Skeletal muscle tissue (tissue), 4 donors: ENCODE measurements around the gene PRKCH. TPM values are rescaled to one million over a fixed set of nuclear protein-coding genes. Genes with fewer than 3 reads are reported as not detected.
"Not testable (repeated sequence)": the region's sequence is repeated elsewhere in the genome, so short reads cannot be mapped to it uniquely, and the experiment has no call there.

Experiments
- H3K27ac ChIP-seq: one replicate; pipeline ENCODE4 v1.7.0; 2013; ENCODE audit warnings: mild to moderate bottlenecking, low read depth, low read length, inconsistent platforms
- H3K27me3 ChIP-seq, 3 donors: one replicate each; pipeline ENCODE4 v1.7.0; 2013; ENCODE audit warnings: low read length in 3 of 3; ENCODE audit not compliant: control insufficient read depth in 3 of 3, insufficient read depth in 3 of 3
- H3K36me3 ChIP-seq, 3 donors: one replicate each; pipeline ENCODE4 v1.7.0; 2013; ENCODE audit warnings: low read length in 3 of 3; ENCODE audit not compliant: control insufficient read depth in 3 of 3, insufficient read depth in 3 of 3
- H3K4me1 ChIP-seq, 3 donors: one replicate each; pipeline ENCODE4 v1.7.0; 2013; ENCODE audit warnings: low read length in 3 of 3, mild to moderate bottlenecking in 3 of 3; ENCODE audit not compliant: control insufficient read depth in 3 of 3, insufficient read depth in 3 of 3
- H3K4me3 ChIP-seq, 3 donors: one replicate each; pipeline ENCODE4 v1.7.0; 2013; ENCODE audit warnings: low read length in 3 of 3
- H3K9ac ChIP-seq, 3 donors: one replicate each; pipeline ENCODE4 v1.7.0; 2013; ENCODE audit warnings: low read length in 3 of 3, mild to moderate bottlenecking in 3 of 3, moderate library complexity in 2 of 3, low read depth in 1 of 3
- H3K9me3 ChIP-seq, 3 donors: one replicate each; pipeline ENCODE4 v1.7.0; 2013; ENCODE audit warnings: low read length in 3 of 3; ENCODE audit not compliant: control insufficient read depth in 3 of 3
- total RNA-seq: library from RNA; depleted of rRNA; stranded (reverse); fragments of >200 nt; gene quantifications from one replicate; pipeline ENCODE4 v1.2.3, GENCODE V29; 2014
- donor health status: Osteomylitis.

The PRKCH gene
- total RNA-seq, 1 donor from 2014 or later, result 32.4 TPM

DNA sequence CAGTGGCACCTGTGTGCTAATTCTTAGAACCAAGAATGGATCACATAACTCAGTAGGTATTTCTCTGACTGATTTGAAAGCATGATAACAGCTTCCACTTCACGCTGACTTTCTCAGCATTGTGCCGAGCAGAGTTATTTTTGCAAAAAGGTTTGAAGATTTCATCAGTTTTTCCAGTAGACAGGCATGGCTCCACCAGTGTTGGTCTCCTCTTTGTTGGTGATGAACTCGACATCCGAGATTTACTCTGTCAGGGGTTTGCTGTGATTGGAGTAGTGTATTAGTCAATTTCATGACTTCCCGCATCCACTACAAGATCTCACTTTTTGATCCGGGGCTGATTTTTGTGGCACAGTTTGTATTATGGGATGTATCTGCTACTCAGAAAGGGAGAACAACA, 85.3 kb downstream of the PRKCH start:
- no peaks in the 10 kb centered on the region for H3K36me3 ChIP-seq
- no peak overlapping the region for H3K9ac ChIP-seq
- peaks cover 0 to 4% (median 0%) of the 10 kb centered on the region in 3 donors for H3K4me1 ChIP-seq
- H3K27ac ChIP-seq, result no peak overlapping the region
- no peaks in the 10 kb centered on the region for H3K27me3 ChIP-seq
- H3K9me3 ChIP-seq, result no peaks in the 10 kb centered on the region
- H3K4me3 ChIP-seq, result no peak overlapping the region

GRCh38 chr14:61408498-61408897, 87.1 kb downstream of the PRKCH start:
- H3K27me3 ChIP-seq, result no peaks in the 10 kb centered on the region
- H3K4me3 ChIP-seq, result no peak overlapping the region
- no peak overlapping the region for H3K9ac ChIP-seq
- H3K36me3 ChIP-seq, result no peaks in the 10 kb centered on the region
- peaks cover 0 to 4% (median 2%) of the 10 kb centered on the region in 3 donors for H3K4me1 ChIP-seq
- H3K9me3 ChIP-seq, result no peaks in the 10 kb centered on the region
- no peak overlapping the region for H3K27ac ChIP-seq

DNA sequence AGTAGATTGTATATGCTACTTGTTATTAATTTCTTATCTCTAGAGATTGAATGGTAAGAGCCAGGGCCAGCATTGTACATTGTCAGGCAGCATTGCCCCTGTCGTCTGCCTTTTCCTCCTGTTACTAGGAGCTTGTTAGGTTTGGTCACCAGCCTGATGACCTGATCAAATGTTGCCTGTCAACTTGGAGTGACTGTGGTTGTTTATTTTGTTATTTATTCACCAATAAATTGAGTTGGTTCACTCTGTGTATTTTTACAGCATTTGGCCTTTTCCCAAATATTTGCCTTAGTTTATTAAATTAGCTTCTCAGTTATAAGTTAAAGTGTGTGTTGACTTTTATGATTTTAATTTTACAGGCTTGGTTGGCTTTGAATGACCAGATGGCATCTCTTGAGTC, 88.4 kb downstream of the PRKCH start:
- Histone ChIP-seq H3K4me3 (no peak overlapping the region), H3K4me1 (peaks cover 0 to 2% (median under 1%) of the 10 kb centered on the region in 3 donors), H3K9ac (no peak overlapping the region), H3K9me3 (no peaks in the 10 kb centered on the region), H3K27ac (no peak overlapping the region), H3K36me3 (no peaks in the 10 kb centered on the region), H3K27me3 (no peaks in the 10 kb centered on the region)

GRCh38 chr14:61415934-61416333, 94.6 kb downstream of the PRKCH start:
- not testable (repeated sequence) for H3K36me3 ChIP-seq, H3K9ac ChIP-seq, H3K27me3 ChIP-seq, H3K27ac ChIP-seq, H3K9me3 ChIP-seq, H3K4me3 ChIP-seq
- peaks cover 7 to 13% (median 11%) of the 10 kb centered on the region in 3 donors for H3K4me1 ChIP-seq

DNA sequence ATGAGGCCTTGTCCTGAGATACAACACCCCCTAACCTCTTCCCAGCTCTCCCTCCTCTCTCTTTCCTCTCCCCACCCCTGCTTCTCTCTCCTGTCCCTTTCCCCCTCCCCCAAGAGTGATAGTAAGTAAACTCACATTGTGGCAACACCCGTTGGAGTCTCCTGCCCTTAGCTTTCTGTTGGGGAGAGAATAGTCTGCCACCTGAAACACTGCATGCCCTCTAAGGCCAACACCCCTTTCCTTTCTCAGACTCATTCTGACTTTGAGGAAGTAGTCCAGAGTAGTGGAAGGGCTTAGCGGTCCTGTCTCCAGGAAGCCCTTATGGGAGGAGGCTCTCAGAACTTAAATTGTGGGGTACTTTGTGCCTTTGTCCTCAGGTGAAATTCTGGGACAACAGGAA, 95.2 kb downstream of the PRKCH start:
- Histone ChIP-seq H3K27me3 (no peaks in the 10 kb centered on the region), H3K9ac (no peak overlapping the region), H3K9me3 (no peaks in the 10 kb centered on the region), H3K36me3 (no peaks in the 10 kb centered on the region), H3K4me1 (peaks cover 7 to 13% (median 11%) of the 10 kb centered on the region in 3 donors), H3K4me3 (no peak overlapping the region), H3K27ac (no peak overlapping the region)

GRCh38 chr14:61417141-61417540, 95.8 kb downstream of the PRKCH start:
- H3K9ac ChIP-seq, result no peak overlapping the region
- H3K27me3 ChIP-seq, result no peaks in the 10 kb centered on the region
- H3K4me1 ChIP-seq, result peaks cover 7 to 13% (median 11%) of the 10 kb centered on the region in 3 donors
- H3K36me3 ChIP-seq, result no peaks in the 10 kb centered on the region
- H3K4me3 ChIP-seq, result no peak overlapping the region
- no peaks in the 10 kb centered on the region for H3K9me3 ChIP-seq
- no peak overlapping the region for H3K27ac ChIP-seq

DNA sequence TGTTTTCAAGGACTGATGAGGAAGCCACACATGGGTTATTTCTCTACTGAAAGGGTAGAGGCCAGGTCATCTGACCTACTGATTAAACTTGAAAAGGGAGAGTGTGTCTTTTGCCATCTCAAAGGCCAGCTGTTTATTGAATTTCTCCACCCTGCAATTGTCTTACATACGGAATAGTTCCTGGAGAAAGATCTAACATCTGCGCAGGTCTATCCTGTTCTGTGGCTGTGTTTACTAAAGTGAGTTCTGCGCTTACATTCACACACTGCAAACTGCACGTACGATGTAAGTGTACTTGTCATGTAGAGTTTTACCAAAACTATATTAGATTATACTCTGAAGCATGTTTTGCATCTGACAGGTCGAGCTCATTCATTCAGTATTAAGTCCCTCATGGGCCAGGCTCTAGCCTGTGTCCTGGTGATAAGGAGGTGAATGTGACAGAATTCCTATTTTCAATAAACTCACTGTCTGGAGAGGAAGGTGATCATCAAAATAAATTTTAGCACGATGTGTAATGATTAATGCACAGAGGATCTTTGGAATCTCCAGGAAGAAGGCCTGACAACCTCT, 96.6 kb downstream of the PRKCH start:
- Histone ChIP-seq H3K27ac (peak overlapping the region; percentile 15), H3K27me3 (no peaks in the 10 kb centered on the region), H3K9me3 (no peaks in the 10 kb centered on the region), H3K4me3 (no peak overlapping the region), H3K9ac (no peak overlapping the region), H3K36me3 (no peaks in the 10 kb centered on the region), H3K4me1 (peaks cover 7 to 13% (median 10%) of the 10 kb centered on the region in 3 donors)

- no peaks in the 10 kb centered on the region for H3K36me3 ChIP-seq
- H3K4me3 ChIP-seq, result no peak overlapping the region
- no peak overlapping the region for H3K9ac ChIP-seq
- no peaks in the 10 kb centered on the region for H3K9me3 ChIP-seq
- H3K27me3 ChIP-seq, result no peaks in the 10 kb centered on the region
- peaks cover 7 to 13% (median 9%) of the 10 kb centered on the region in 3 donors for H3K4me1 ChIP-seq
- H3K27ac ChIP-seq, result no peak overlapping the region
These were observed 97.4 kb downstream of the PRKCH start for GRCh38 chr14:61418746-61419145.

DNA sequence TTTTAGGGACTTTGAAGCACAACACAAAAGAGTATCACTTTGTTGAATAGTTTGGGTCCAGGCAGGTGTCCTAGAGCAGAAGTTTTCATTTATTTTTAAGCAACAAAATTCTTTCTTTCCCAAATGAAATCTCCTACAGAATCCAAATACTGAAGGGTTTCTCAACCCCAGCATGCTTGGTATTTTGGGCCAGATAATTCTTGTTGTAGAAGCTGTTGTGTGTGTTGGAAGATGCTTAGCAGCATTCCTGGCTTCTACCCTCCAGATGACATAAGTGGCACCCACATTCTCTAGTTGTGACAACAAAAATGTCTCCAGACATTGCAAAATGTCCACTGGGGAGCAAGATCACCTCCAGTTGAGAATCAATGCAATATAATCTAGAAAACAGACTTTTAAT, 97.8 kb downstream of the PRKCH start:
- Histone ChIP-seq H3K9ac (no peak overlapping the region), H3K27ac (no peak overlapping the region), H3K36me3 (no peaks in the 10 kb centered on the region), H3K27me3 (no peaks in the 10 kb centered on the region), H3K9me3 (no peaks in the 10 kb centered on the region), H3K4me1 (peaks cover 7 to 13% (median 9%) of the 10 kb centered on the region in 3 donors), H3K4me3 (no peak overlapping the region)

DNA sequence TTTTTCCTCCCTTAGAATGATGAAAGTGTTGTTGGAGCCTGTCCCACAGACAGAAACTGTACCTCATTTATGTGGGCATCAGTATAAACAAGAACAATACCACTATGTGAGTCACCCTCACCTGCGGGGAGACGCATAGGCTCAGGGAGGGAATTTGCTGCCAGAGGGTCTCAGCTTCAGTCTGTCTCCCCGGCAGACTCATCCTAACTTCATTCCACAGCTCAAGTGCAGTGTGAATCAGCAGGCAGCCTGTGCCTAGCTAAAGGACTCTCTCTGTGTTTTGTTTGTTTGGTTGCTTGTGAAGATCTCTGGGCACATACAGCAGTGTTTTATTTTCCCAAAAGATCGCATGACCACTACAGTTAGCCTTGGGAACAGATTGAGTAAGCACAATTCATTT, 98.9 kb downstream of the PRKCH start:
- no peak overlapping the region for H3K4me3 ChIP-seq
- H3K9me3 ChIP-seq, result no peaks in the 10 kb centered on the region
- no peak overlapping the region for H3K9ac ChIP-seq
- no peaks in the 10 kb centered on the region for H3K27me3 ChIP-seq
- no peak overlapping the region for H3K27ac ChIP-seq
- H3K4me1 ChIP-seq, result peaks cover 7 to 13% (median 9%) of the 10 kb centered on the region in 3 donors
- no peaks in the 10 kb centered on the region for H3K36me3 ChIP-seq
